ENCODE data around the gene PRKD1. TPM values are rescaled to one million over a fixed set of nuclear protein-coding genes. Genes with fewer than 3 reads are reported as not detected.

The PRKD1 gene
- total RNA-seq, 1 experiment from 2014 or later: 9.7 TPM

DNA sequence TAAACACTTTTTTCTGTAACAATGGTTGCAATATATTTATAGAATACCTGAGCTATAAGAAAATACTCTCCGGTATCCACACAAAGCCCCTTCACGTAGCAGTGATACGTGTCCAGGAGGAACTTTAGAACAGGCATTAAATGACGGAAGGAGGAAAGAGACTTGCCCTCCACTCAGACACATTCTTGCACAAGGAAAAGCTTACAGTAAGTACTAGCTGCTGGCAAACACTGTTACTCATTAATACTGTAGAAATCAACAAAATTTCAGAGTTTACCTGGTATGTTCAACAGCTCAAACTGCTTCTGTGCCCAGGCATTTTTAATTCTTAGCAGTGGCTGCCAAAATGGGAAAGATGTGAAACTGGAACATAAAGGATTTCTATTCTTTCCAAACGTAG lies 41.7 kb downstream of the PRKD1 start:
- Mint-ChIP-seq H3K9me3 (ENCODE audit: low read depth, unreplicated experiment) (peaks cover 6% of the 10 kb centered on the region), H3K27ac (ENCODE audit: unreplicated experiment) (no peak overlapping the region), H3K36me3 (ENCODE audit: insufficient read depth, unreplicated experiment) (no peaks in the 10 kb centered on the region), H3K4me3 (ENCODE audit: low read depth, unreplicated experiment) (no peak overlapping the region), H3K27me3 (ENCODE audit: unreplicated experiment) (no peaks in the 10 kb centered on the region), H3K4me1 (ENCODE audit: low read depth, unreplicated experiment) (no peaks in the 10 kb centered on the region)
- BruUV-seq (replicated peaks): no TSS peak
- DNase-seq: no peak
- intact Hi-C loops (cut with micrococcal nuclease; ENCODE audit: unreplicated experiment): no loop called here
- CTCF ChIA-PET: interaction anchor here (0.6 kb wide), 1 partner anchor 11 kb away, joined by 3 read pairs; no protein-coding TSS in a partner anchor
- TF ChIP-seq CTCF (IDR thresholded peaks at IDR 0.05; ENCODE audit: unreplicated experiment): no peak

GRCh38 chr14:29868000-29868399 lies 59.6 kb downstream of the PRKD1 start:
- no peak for DNase-seq
- no peaks in the 10 kb centered on the region for H3K9me3 Mint-ChIP-seq (ENCODE audit: low read depth, unreplicated experiment)
- intact Hi-C loops (cut with micrococcal nuclease; ENCODE audit: unreplicated experiment): no loop called here
- H3K27ac Mint-ChIP-seq (ENCODE audit: unreplicated experiment): no peak overlapping the region
- H3K4me3 Mint-ChIP-seq (ENCODE audit: low read depth, unreplicated experiment): no peak overlapping the region
- H3K4me1 Mint-ChIP-seq (ENCODE audit: low read depth, unreplicated experiment): no peaks in the 10 kb centered on the region
- H3K27me3 Mint-ChIP-seq (ENCODE audit: unreplicated experiment): no peaks in the 10 kb centered on the region
- CTCF ChIA-PET: no interaction called here
- no peak for TF ChIP-seq CTCF (IDR thresholded peaks at IDR 0.05; ENCODE audit: unreplicated experiment)
- no TSS peak for BruUV-seq (replicated peaks)
- H3K36me3 Mint-ChIP-seq (ENCODE audit: insufficient read depth, unreplicated experiment): no peaks in the 10 kb centered on the region

DNA sequence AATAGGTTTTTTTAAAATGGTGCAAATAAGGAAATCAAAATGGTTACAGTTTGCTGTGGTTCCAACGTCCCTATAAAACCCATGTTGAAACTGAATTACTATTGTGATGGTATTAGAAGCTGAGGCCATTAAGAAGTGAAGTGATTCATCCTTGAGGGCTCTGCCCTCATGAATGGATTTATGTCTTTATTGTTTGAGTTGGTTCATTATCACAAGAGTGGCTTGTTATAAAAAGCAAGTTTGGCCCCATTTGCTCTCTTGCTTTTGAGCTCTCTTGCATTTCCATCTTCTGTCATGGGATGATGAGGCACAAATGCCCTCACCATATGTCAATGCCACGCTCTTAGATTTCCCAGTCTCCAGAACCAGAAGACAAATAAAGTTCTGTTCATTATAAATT lies 62.3 kb downstream of the PRKD1 start:
- TF ChIP-seq CTCF (IDR thresholded peaks at IDR 0.05; ENCODE audit: unreplicated experiment): no peak
- no peaks in the 10 kb centered on the region for H3K36me3 Mint-ChIP-seq (ENCODE audit: insufficient read depth, unreplicated experiment)
- H3K4me1 Mint-ChIP-seq (ENCODE audit: low read depth, unreplicated experiment): no peaks in the 10 kb centered on the region
- H3K27ac Mint-ChIP-seq (ENCODE audit: unreplicated experiment): no peak overlapping the region
- CTCF ChIA-PET: no interaction called here
- no peak for DNase-seq
- intact Hi-C loops (cut with micrococcal nuclease; ENCODE audit: unreplicated experiment): no loop called here
- H3K4me3 Mint-ChIP-seq (ENCODE audit: low read depth, unreplicated experiment): no peak overlapping the region
- H3K27me3 Mint-ChIP-seq (ENCODE audit: unreplicated experiment): no peaks in the 10 kb centered on the region
- BruUV-seq (replicated peaks): no TSS peak
- no peaks in the 10 kb centered on the region for H3K9me3 Mint-ChIP-seq (ENCODE audit: low read depth, unreplicated experiment)

GRCh38 chr14:29861996-29862395 lies 65.7 kb downstream of the PRKD1 start:
- no peaks in the 10 kb centered on the region for H3K9me3 Mint-ChIP-seq (ENCODE audit: low read depth, unreplicated experiment)
- H3K27me3 Mint-ChIP-seq (ENCODE audit: unreplicated experiment): no peaks in the 10 kb centered on the region
- no peaks in the 10 kb centered on the region for H3K36me3 Mint-ChIP-seq (ENCODE audit: insufficient read depth, unreplicated experiment)
- no peak for DNase-seq
- H3K27ac Mint-ChIP-seq (ENCODE audit: unreplicated experiment): no peak overlapping the region
- H3K4me1 Mint-ChIP-seq (ENCODE audit: low read depth, unreplicated experiment): no peaks in the 10 kb centered on the region
- no TSS peak for BruUV-seq (replicated peaks)
- intact Hi-C loops (cut with micrococcal nuclease; ENCODE audit: unreplicated experiment): no loop called here
- TF ChIP-seq CTCF (IDR thresholded peaks at IDR 0.05; ENCODE audit: unreplicated experiment): no peak
- H3K4me3 Mint-ChIP-seq (ENCODE audit: low read depth, unreplicated experiment): no peak overlapping the region
- CTCF ChIA-PET: no interaction called here

Measured in Calu3 (cell line).